GM21723 (cell line): ENCODE measurements around the gene NCAM1.
"Not testable (repeated sequence)": the region's sequence is repeated elsewhere in the genome, so short reads cannot be mapped to it uniquely, and the experiment has no call there.

ENCODE experiments used
- ATAC-seq: cut with Tn5 transposase; IDR thresholded peaks from one replicate; pipeline ENCODE4 v1.9.1; 2021; ENCODE audit warnings: mild to moderate bottlenecking, moderate library complexity; ENCODE audit not compliant: unreplicated experiment

NCAM1 gene

GRCh38 chr11:113289431-113290187, 328.4 kb downstream of the NCAM1 start:
- peak; percentile 87 for ATAC-seq

- no peak for ATAC-seq
These were observed 332.7 kb downstream of the NCAM1 start for GRCh38 chr11:113293936-113294335.

- no peak for ATAC-seq
These were observed 334.8 kb downstream of the NCAM1 start for GRCh38 chr11:113295993-113296392.

DNA sequence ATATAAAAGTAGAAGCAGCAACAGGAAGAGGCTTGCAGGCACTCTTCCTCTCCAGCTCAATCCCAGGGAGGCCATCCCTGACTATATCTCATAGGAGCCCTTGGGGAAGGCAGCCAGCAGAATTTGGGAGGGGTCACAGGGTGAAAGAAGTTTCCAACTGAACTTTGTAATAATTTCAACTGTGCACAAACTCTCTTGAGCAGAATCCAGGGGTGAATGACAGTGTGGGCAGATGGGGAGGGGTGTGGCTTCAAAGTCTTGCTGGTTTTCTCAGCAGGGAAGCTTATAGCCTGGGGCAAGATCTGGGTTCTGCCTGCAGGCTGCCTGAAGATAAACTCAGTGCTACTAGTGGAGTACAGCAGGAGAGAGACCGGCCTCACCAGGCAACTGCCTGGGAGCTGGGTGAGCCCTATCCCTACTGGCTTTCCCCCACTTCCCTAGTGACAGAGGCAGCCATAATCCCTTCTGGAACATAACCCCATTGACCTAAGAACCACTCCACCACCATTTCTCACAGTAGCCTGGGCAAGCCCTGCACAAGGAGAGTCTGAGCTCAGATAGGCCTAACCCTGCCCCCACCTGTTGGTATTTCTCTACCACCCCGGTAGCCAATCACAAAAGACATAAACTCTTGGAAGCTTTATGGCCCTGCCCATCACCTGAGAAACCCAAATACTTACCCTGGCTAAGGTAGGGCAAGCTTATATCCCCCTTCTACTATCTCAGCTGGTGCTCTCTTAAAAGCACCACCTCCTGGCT, 335.4 kb downstream of the NCAM1 start:
- ATAC-seq = no peak

GRCh38 chr11:113298496-113298895, 337.3 kb downstream of the NCAM1 start:
- not testable (repeated sequence) for ATAC-seq

- no peak for ATAC-seq
These were observed 343.7 kb downstream of the NCAM1 start for GRCh38 chr11:113304916-113305315.

DNA sequence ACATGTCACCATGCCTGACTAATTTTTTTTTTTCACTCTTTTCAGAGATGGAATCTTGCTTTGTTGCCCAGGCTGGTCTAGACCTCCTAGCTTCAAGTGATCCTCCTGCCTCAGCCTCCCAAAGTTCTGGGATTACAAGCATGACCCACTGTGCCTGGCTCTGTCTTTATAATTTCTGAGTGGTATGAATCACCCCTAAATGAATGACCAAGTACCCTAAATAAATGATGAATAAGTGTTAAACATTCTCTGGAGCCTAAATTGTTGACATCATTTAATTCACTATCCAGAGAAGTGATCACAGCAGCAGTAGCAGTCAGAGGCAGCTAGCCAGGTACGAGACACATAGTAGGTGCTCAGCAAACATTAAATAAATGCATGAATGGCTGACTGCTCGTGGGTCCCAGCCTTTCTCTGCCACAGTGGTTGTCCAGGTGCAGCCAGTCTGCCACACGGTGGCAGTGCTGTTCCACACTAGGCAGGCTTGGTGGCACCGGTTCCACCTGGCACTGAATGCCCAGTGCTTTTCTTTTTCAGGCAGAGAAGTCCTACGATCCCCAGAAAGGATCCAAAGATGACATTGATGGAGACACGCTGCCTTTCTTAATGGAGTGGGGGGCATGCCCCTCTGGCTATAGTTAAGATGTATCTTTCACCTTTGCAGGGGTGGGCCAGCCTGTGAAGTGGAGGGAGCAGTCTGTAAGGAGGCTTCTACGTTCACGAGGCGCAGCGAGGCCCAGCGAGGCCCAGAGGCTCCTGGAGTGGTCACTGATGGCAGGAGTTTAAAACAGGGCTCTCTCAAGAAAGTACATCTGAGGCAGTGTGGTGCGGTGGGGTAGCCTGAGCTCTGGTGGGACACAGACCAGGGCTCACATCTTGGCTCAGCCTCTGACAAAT, 344.5 kb downstream of the NCAM1 start:
- peak; percentile 89 for ATAC-seq

DNA sequence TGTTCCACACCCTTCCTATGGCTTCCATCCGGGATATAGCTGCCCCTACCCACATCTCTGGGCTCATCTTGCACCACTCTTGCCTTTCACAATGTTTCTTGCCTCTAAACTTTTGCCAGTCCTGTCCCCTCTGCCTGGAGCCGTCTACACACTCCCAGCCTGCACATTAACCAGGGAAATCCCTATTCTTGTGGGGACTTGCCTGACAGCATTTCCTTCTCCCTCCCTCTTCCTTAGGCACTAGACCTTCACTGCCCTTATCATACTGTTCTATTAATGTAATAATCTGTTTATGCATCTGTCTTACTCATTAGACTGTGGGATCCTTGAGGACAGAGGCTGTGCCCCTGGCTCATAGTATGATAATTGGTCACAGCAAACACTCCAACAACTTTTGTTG, 347.4 kb downstream of the NCAM1 start:
- no peak for ATAC-seq

DNA sequence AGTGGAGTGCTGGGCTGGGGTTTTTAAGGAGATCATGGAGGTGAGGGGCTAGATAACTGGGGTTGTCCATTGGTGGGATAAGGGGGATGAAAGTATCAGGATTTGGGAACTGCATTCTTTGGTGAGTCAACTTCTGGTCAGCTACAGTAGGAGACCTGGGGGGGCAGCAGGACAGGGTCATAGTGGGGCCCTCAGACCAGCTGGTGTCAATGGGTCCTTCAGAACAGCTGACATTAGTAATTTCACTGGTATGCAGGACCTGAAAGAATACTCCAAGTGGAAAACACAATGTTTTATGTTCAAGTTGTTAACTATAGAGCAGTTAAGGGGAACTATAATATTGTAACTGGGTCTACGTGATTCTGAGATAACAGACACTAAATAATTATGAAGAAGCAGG, 350.3 kb downstream of the NCAM1 start:
- ATAC-seq = no peak

- ATAC-seq = no peak
These were observed 352.4 kb downstream of the NCAM1 start for GRCh38 chr11:113313601-113314000.

DNA sequence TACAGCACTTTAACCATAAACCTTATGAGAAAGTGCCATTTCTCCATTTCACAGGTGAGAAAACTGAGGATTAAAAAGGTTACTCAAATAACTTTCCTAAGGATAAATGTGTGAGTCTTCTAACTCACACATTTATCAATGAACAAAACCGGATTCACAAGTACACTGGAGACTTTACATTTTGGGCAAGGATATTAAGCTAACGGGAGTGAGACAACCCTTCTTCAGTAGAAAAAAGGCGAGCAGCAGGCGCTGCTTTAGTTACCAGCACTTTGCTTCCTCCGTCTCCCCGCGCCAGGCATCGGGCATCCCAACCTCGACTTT, 352.8 kb downstream of the NCAM1 start:
- ATAC-seq = no peak

DNA sequence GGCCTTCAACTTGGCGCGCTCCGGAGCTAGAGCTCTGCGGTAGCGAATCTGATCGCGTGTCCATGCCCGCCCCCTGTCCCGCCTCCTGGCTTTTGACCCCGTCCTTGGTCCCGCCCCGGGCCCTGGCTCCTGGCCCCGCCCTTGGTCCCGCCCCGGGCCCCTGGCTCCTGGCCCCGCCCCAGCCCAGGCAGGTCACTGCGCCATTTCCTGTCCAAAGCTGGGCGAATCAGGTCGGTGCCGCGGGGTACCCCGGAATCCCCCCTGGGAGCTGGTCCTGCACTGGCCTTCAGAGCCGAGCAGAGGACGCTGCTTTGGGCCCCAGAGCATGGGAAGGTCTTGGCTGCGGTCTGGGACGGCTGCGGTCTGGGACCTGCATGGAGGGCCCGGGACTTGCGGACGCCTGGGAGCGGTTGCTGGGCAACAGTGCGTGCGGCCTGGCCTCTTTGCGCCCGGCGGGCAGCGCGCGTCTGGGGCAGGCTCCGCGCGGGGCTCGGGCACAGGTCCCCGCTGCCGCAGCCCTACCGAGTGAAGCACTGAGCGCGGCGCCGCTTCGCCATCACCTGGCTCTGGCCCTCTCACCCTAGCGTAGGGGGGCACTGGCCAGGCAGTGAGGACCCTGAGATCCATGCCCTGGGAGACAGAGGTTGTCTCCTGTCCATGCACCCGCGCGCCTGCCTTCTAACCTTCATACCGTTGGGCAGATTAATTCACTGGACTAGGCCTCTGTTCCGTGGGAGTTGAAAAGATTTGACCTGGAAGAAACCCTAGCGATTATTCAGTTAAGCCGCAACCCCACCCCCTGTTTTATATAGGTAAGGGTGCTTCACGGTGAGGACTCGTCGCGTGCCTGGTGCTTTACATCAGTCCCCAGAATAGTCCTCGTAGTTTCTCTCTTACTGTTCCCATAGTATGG, 353.4 kb downstream of the NCAM1 start, which contains the start of gene TTC12:
TTC12 (plus strand) TSS at position 195 of the 913 bp plus-strand sequence. CDS start 1,675 bp downstream, outside the sequence.
- ATAC-seq = peak; percentile 99

GRCh38 chr11:113315811-113316210, 354.6 kb downstream of the NCAM1 start:
- no peak for ATAC-seq

DNA sequence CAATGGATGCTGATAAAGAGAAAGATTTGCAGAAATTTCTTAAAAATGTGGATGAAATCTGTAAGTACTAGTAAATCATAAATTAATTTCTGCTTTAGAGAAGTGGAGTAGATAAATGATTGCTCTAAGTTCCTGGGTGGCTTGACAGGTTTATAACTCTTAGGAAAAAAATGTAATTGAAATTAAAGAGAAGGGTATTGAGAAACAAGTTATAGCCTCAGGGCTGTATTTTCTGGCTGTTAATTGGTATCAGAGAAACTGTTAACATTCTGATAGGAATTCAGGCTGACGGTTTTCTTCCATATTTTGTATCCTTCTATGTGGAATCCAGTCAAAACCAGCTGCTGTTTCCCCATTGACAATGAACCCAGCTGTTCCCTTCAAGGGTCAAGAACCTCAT, 355.0 kb downstream of the NCAM1 start:
- ATAC-seq = no peak

GRCh38 chr11:113317339-113317738, 356.1 kb downstream of the NCAM1 start:
- ATAC-seq = no peak

DNA sequence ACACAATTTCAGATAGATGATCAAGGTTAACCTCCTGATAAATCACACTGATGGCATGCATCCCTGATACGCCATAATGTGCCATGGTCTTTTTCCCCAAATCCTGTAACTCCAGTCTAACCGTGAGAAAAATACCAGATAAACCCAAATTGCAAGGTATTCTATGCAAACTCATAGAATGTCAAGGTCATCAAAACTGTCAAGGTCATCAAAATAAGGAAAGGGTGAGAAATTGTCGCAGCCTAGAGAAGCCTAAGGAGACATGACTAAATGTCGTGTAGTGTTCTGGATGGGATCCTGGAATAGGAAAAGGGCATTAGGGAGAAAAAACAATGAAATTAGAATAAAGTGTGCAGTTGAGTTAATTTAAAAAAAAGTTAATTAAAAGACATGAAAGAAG, 357.9 kb downstream of the NCAM1 start:
- ATAC-seq = no peak

DNA sequence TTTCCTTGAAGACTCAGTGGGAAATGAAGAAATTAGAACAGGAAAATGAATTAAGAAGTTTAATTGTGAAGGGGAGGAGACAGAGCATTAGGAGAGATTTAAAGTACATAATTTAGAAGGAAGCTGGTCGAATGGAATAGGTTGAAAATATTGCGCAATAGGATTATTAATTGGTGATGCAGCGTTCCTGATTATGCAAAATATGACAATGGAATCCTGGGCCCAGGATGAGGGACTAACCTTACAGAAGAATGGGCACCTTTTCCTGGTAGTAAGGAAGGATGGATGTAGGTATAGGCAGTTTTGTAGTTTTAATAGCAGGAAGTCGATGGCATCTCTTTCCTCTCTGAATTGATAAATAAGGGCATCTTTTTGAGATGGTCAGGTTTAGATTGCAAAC, 360.9 kb downstream of the NCAM1 start:
- no peak for ATAC-seq

- no peak for ATAC-seq
These were observed 363.0 kb downstream of the NCAM1 start for GRCh38 chr11:113324250-113324649.
